ENCODE measurements around the gene CCDC107. TPM values are rescaled to one million over a fixed set of nuclear protein-coding genes. Genes with fewer than 3 reads are reported as not detected.
"Not testable (repeated sequence)": the region's sequence is repeated elsewhere in the genome, so short reads cannot be mapped to it uniquely, and the experiment has no call there.

Gene CCDC107
- polyA plus RNA-seq, 1 experiment, result 11.8 TPM

- Histone ChIP-seq H3K27me3 (ENCODE audit: control insufficient read depth, insufficient read depth, low read length) (no peaks in the 10 kb centered on the region), H3K9me3 (ENCODE audit: control insufficient read depth, insufficient read depth, low read length) (no peaks in the 10 kb centered on the region), H3K4me3 (ENCODE audit: low read depth, low read length) (no peak overlapping the region), H3K27ac (ENCODE audit: low read depth, low read length) (no peak overlapping the region)
- no peak for DNase-seq (ENCODE audit: low read depth, low spot score)
- POLR2A ChIA-PET, result interaction anchor here (0.7 kb wide), 1 partner anchor 806 kb away, joined by 3 read pairs; no protein-coding TSS in a partner anchor
- CTCF ChIA-PET, result interaction anchor here (1.0 to 1.1 kb wide), 2 partner anchors 18 to 36 kb away, joined by 3 read pairs; partner anchors contain the start of genes CCDC107 and RMRP
- TF ChIP-seq CTCF (IDR thresholded peaks at IDR 0.05; ENCODE audit: low read depth, low read length), result no peak
Measured at GRCh38 chr9:35639631-35640030, 18.5 kb upstream of the CCDC107 start.

- H3K9me3 ChIP-seq (ENCODE audit: control insufficient read depth, insufficient read depth, low read length); H3K4me3 ChIP-seq (ENCODE audit: low read depth, low read length); CTCF ChIA-PET; H3K27me3 ChIP-seq (ENCODE audit: control insufficient read depth, insufficient read depth, low read length); DNase-seq (ENCODE audit: low read depth, low spot score); H3K27ac ChIP-seq (ENCODE audit: low read depth, low read length); POLR2A ChIA-PET: not testable (repeated sequence)
Measured at GRCh38 chr9:35640431-35640830, 17.7 kb upstream of the CCDC107 start.

- CTCF ChIA-PET; POLR2A ChIA-PET; H3K9me3 ChIP-seq (ENCODE audit: control insufficient read depth, insufficient read depth, low read length); H3K27me3 ChIP-seq (ENCODE audit: control insufficient read depth, insufficient read depth, low read length); DNase-seq (ENCODE audit: low read depth, low spot score); H3K27ac ChIP-seq (ENCODE audit: low read depth, low read length); H3K4me3 ChIP-seq (ENCODE audit: low read depth, low read length): not testable (repeated sequence)
Measured at GRCh38 chr9:35641478-35641877, 16.6 kb upstream of the CCDC107 start.

GRCh38 chr9:35643046-35643445 is 15.0 kb upstream of the CCDC107 start:
- Histone ChIP-seq H3K27ac (ENCODE audit: low read depth, low read length) (no peak overlapping the region), H3K9me3 (ENCODE audit: control insufficient read depth, insufficient read depth, low read length) (no peaks in the 10 kb centered on the region), H3K27me3 (ENCODE audit: control insufficient read depth, insufficient read depth, low read length) (no peaks in the 10 kb centered on the region), H3K4me3 (ENCODE audit: low read depth, low read length) (no peak overlapping the region)
- no peak for TF ChIP-seq CTCF (IDR thresholded peaks at IDR 0.05; ENCODE audit: low read depth, low read length)
- POLR2A ChIA-PET, result no interaction called here
- DNase-seq (ENCODE audit: low read depth, low spot score), result no peak
- CTCF ChIA-PET, result no interaction called here

GRCh38 chr9:35645736-35646135 is 12.4 kb upstream of the CCDC107 start:
- ChIA-PET POLR2A (interaction anchor here (0.6 to 1.5 kb wide), 3 partner anchors 12 to 21 kb away, joined by 4 to 5 read pairs (median 4); partner anchors contain the start of genes CCDC107 and RMRP), CTCF (interaction anchor here (0.6 to 4.7 kb wide), 6 partner anchors 10 to 405 kb away, joined by 4 to 18 read pairs (median 12); partner anchors contain the start of genes CCDC107, RMRP and TESK1)
- not testable (repeated sequence) for H3K9me3 ChIP-seq (ENCODE audit: control insufficient read depth, insufficient read depth, low read length); DNase-seq (ENCODE audit: low read depth, low spot score); H3K27ac ChIP-seq (ENCODE audit: low read depth, low read length); H3K27me3 ChIP-seq (ENCODE audit: control insufficient read depth, insufficient read depth, low read length)
- H3K4me3 ChIP-seq (ENCODE audit: low read depth, low read length), result peak overlapping the region; percentile 73

- H3K27ac ChIP-seq (ENCODE audit: low read depth, low read length), result peak overlapping the region; percentile 11
- H3K9me3 ChIP-seq (ENCODE audit: control insufficient read depth, insufficient read depth, low read length), result no peaks in the 10 kb centered on the region; the same call in 1 of the 2 replicates
- ChIA-PET CTCF (interaction anchor here (1.0 to 4.7 kb wide), 10 partner anchors 10 to 165 kb away, joined by 3 to 18 read pairs (median 8); partner anchors contain the start of genes ARHGEF39, CCDC107, RMRP and TESK1), POLR2A (interaction anchor here (0.6 to 1.5 kb wide), 4 partner anchors 12 to 25 kb away, joined by 3 to 5 read pairs (median 4); partner anchors contain the start of genes CCDC107 and RMRP)
- no peak for DNase-seq (ENCODE audit: low read depth, low spot score)
- peak overlapping the region; percentile 73 for H3K4me3 ChIP-seq (ENCODE audit: low read depth, low read length)
- no peaks in the 10 kb centered on the region for H3K27me3 ChIP-seq (ENCODE audit: control insufficient read depth, insufficient read depth, low read length)
- peak; percentile 27; the same call in 1 of the 2 replicates for TF ChIP-seq CTCF (IDR thresholded peaks at IDR 0.05; ENCODE audit: low read depth, low read length)
Measured at GRCh38 chr9:35646153-35646532, 11.9 kb upstream of the CCDC107 start.

All from AG04450 (cell line).